ENCODE measurements around the gene PTP4A1. TPM values are rescaled to one million over a fixed set of nuclear protein-coding genes. Genes with fewer than 3 reads are reported as not detected.
"Not testable (repeated sequence)": the region's sequence is repeated elsewhere in the genome, so short reads cannot be mapped to it uniquely, and the experiment has no call there.

PTP4A1 gene
- total RNA-seq, 1 donor from 2014 or later: 71.9 TPM

- DNase-seq: no peak
- peaks cover 45% of the 10 kb centered on the region for H3K36me3 Mint-ChIP-seq (ENCODE audit: low read depth)
Observed at GRCh38 chr6:63581355-63582013, 9.2 kb downstream of the PTP4A1 start.

GRCh38 chr6:63582579-63583231 is 10.4 kb downstream of the PTP4A1 start:
- Mint-ChIP-seq H3K27ac (no peak overlapping the region), H3K36me3 (ENCODE audit: low read depth) (peaks cover 34% of the 10 kb centered on the region), H3K4me3 (no peak overlapping the region), H3K27me3 (peaks cover 1% of the 10 kb centered on the region), H3K9me3 (no peaks in the 10 kb centered on the region), H3K4me1 (peaks cover 3% of the 10 kb centered on the region)
- DNase-seq: no peak
- intact Hi-C loops (cut with micrococcal nuclease): no loop called here

More at GRCh38 chr6:63581355-63582013, 9.2 kb downstream of the PTP4A1 start:
- intact Hi-C loops (cut with micrococcal nuclease): no loop called here
- Mint-ChIP-seq H3K9me3 (no peaks in the 10 kb centered on the region), H3K27me3 (peaks cover 1% of the 10 kb centered on the region), H3K27ac (no peak overlapping the region), H3K4me3 (no peak overlapping the region), H3K4me1 (peaks cover 6% of the 10 kb centered on the region)

DNA sequence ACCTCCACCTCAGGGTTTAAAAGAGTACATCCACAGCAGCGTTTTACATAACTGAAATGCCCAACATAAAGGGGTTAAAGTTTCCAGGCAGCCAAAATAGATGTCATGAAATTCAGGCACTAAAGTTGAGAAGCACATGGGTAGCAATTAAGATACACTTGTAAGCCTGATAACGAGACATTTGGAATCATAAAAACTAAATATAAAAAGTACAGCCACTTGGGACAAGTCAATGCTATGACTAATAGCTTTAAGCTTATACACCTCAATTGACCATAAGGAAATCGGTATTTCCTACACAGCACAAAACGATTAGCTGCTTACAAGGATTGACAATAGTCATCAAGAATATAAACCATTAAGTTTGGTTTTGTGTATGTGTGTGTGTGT is 11.8 kb downstream of the PTP4A1 start:
- Mint-ChIP-seq H3K9me3 (no peaks in the 10 kb centered on the region), H3K36me3 (ENCODE audit: low read depth) (peaks cover 31% of the 10 kb centered on the region), H3K27me3 (peaks cover 1% of the 10 kb centered on the region), H3K4me1 (peaks cover 3% of the 10 kb centered on the region), H3K27ac (no peak overlapping the region), H3K4me3 (no peak overlapping the region)
- intact Hi-C loops (cut with micrococcal nuclease): no loop called here
- DNase-seq: no peak

DNA sequence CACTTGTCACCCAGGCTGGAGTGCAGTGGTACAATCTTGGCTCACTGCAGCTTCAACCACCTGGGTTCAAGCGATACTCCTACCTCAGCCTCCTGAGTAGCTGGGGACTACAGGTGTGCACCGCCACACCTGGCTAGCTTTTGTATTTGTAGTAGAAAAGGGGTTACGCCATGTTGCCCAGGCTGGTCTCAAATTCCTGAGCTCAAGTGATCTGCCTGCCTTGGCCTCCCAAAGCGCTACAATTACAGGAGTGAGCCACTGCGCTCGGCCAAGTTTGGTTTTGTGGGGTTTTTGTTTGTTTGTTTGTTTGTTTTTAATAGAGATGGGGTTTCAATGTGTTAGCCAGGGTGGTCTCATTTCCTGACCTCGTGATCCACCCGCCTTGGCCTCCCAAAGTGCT is 12.3 kb downstream of the PTP4A1 start:
- peaks cover 1% of the 10 kb centered on the region for H3K27me3 Mint-ChIP-seq
- no peak overlapping the region for H3K27ac Mint-ChIP-seq
- H3K4me1 Mint-ChIP-seq: peaks cover 3% of the 10 kb centered on the region
- H3K36me3 Mint-ChIP-seq (ENCODE audit: low read depth): peaks cover 30% of the 10 kb centered on the region
- H3K9me3 Mint-ChIP-seq: no peaks in the 10 kb centered on the region
- DNase-seq: no peak
- intact Hi-C loops (cut with micrococcal nuclease): no loop called here
- no peak overlapping the region for H3K4me3 Mint-ChIP-seq

DNA sequence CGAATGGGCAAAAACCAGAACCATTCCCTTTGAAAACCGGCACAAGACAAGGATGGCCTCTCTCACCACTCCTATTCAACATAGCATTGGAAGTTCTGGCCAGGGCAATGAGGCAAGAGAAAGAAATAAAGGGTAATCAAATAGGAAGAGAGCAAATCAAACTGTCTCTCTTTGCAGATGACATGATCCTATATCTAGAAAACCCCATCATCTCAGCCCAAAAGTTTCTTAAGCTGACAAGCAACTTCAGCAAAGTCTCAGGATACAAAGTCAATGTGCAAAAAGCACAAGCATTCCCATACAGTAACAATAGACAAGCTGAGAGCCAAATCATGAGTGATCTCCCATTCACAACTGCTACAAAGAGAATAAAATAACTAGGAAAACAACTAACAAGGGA is 13.4 kb downstream of the PTP4A1 start:
- H3K4me3 Mint-ChIP-seq; H3K4me1 Mint-ChIP-seq; H3K9me3 Mint-ChIP-seq; intact Hi-C loops (cut with micrococcal nuclease); DNase-seq; H3K27ac Mint-ChIP-seq; H3K27me3 Mint-ChIP-seq: not testable (repeated sequence)
- H3K36me3 Mint-ChIP-seq (ENCODE audit: low read depth): peaks cover 19% of the 10 kb centered on the region

DNA sequence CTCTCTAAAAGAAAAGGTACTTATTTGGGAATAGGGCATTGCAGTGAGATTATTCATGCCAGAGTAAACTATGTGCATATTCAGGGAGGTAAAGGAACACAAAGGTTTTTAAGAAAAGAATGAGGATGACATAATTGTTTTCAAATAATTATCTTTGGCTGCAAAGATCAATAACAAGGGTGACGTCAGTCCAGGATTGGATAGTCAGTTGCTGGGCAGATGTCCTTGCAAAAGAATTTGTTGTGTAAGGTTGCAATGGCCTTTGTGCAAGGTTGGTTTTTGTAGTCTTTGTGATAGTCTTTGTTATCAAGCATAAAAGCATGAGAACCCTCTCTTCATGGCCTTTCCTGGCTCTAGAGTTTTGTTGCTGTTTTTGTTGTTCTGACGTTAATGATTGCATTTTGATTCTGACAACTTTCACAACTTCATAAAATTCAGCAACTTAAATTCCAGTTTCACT is 17.7 kb downstream of the PTP4A1 start:
- no peak for DNase-seq
- peaks cover 1% of the 10 kb centered on the region for H3K27me3 Mint-ChIP-seq
- no peaks in the 10 kb centered on the region for H3K9me3 Mint-ChIP-seq
- no peak overlapping the region for H3K27ac Mint-ChIP-seq
- intact Hi-C loops (cut with micrococcal nuclease): no loop called here
- H3K4me1 Mint-ChIP-seq: peaks cover 3% of the 10 kb centered on the region
- H3K4me3 Mint-ChIP-seq: no peak overlapping the region
- H3K36me3 Mint-ChIP-seq (ENCODE audit: low read depth): no peaks in the 10 kb centered on the region

GRCh38 chr6:63592886-63593285 is 20.6 kb downstream of the PTP4A1 start:
- DNase-seq: no peak
- Mint-ChIP-seq H3K4me1 (peaks cover 3% of the 10 kb centered on the region), H3K4me3 (no peak overlapping the region), H3K27ac (no peak overlapping the region), H3K9me3 (no peaks in the 10 kb centered on the region), H3K27me3 (peaks cover 5% of the 10 kb centered on the region), H3K36me3 (ENCODE audit: low read depth) (no peaks in the 10 kb centered on the region)
- intact Hi-C loops (cut with micrococcal nuclease): no loop called here

- Mint-ChIP-seq H3K27me3 (peaks cover 5% of the 10 kb centered on the region), H3K4me3 (peak overlapping the region; percentile 90), H3K27ac (no peak overlapping the region), H3K4me1 (peaks cover 16% of the 10 kb centered on the region), H3K9me3 (no peaks in the 10 kb centered on the region), H3K36me3 (ENCODE audit: low read depth) (no peaks in the 10 kb centered on the region)
- intact Hi-C loops (cut with micrococcal nuclease): loop anchor here (1.0 to 5.0 kb wide), 5 partner anchors 25 to 245 kb away; partner anchors contain the start of genes LOC128125822, PHF3 and PTP4A1
- DNase-seq: no peak
Observed at GRCh38 chr6:63597141-63598048, 25.1 kb downstream of the PTP4A1 start.

DNA sequence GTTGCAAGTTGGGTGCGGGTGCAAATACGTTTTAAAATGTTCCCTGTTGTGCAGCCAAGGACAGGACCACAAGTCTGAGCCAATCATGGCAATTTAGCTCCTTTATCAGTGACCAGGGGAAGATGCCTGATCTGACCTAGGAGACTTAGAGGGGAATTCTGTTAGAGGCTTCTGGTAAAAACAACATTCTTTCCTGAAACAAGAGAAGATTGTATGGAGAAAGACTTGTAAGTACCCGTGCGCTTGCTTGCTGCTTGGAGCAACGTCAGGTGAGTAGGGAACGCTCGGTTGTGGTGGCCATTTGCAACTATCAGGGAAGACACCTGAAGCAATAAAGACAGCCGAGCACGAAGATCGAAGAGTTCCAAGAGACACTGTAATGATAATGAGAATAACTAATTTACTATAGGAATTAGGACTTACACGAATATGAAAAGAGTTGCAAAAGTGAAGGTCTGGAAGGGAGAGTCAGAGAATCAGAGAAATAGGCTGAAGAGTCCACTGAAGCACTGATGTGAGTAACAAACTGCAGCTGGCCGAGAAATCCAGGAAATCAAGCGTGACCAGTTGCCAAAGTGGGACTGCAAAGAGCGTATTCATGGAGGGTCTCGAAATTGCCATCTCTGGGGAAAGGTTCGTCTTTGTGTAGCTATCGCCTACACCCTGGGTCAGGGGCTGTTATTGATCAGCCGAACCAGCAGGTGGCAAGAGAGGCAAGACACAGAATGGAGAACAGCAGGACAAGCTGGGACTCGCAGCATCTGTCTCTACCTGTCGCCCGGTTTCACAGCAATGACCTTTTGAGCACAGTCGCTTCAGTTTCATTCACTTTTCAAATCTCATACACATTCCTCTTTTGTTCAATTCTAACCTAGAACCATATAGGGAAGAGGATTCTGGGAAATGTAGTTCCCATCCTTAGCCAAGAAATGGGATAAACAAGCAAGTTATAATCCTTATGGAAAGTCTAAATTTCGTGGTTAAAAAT is 26.1 kb downstream of the PTP4A1 start:
- no peaks in the 10 kb centered on the region for H3K36me3 Mint-ChIP-seq (ENCODE audit: low read depth)
- DNase-seq: peak; percentile 92

GRCh38 chr6:63599243-63599642 is 27.0 kb downstream of the PTP4A1 start:
- Mint-ChIP-seq H3K36me3 (ENCODE audit: low read depth) (no peaks in the 10 kb centered on the region), H3K4me3 (no peak overlapping the region), H3K27ac (no peak overlapping the region), H3K4me1 (peaks cover 16% of the 10 kb centered on the region), H3K9me3 (no peaks in the 10 kb centered on the region), H3K27me3 (peaks cover 5% of the 10 kb centered on the region)
- intact Hi-C loops (cut with micrococcal nuclease): loop anchor here (2.0 to 5.0 kb wide), 2 partner anchors 88 to 246 kb away; no protein-coding TSS in a partner anchor
- DNase-seq: no peak

More for the DNA sequence above, 26.1 kb downstream of the PTP4A1 start:
- Mint-ChIP-seq H3K27ac (no peak overlapping the region), H3K4me3 (peak overlapping the region; percentile 90), H3K27me3 (peaks cover 5% of the 10 kb centered on the region), H3K9me3 (no peaks in the 10 kb centered on the region), H3K4me1 (peaks cover 16% of the 10 kb centered on the region)
- intact Hi-C loops (cut with micrococcal nuclease): loop anchor here (1.0 to 5.0 kb wide), 5 partner anchors 26 to 246 kb away; partner anchors contain the start of genes LOC128125822, PHF3 and PTP4A1

DNA sequence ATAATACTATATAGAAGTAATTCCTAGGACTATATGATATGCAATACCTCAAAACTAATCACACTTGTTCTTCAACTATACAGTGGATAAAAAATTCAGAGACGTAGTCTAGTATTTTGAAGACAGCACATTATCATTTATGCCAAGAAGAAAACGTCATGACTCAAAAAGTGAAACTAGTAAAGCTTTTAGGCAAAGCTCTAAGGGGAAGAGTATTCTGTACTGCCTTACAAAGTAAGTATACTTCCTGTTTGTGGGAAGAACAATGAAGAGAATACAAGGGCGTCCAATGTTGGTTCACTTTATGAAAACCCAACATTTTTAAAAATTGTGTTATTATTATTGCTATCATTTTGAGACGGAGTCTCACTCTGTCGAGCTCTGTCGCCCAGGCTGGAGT is 27.9 kb downstream of the PTP4A1 start:
- H3K4me3 Mint-ChIP-seq: no peak overlapping the region
- H3K9me3 Mint-ChIP-seq: no peaks in the 10 kb centered on the region
- DNase-seq: no peak
- H3K36me3 Mint-ChIP-seq (ENCODE audit: low read depth): no peaks in the 10 kb centered on the region
- intact Hi-C loops (cut with micrococcal nuclease): no loop called here
- H3K27ac Mint-ChIP-seq: no peak overlapping the region
- peaks cover 6% of the 10 kb centered on the region for H3K27me3 Mint-ChIP-seq
- H3K4me1 Mint-ChIP-seq: peaks cover 16% of the 10 kb centered on the region

- Mint-ChIP-seq H3K27ac (no peak overlapping the region), H3K9me3 (no peaks in the 10 kb centered on the region), H3K4me1 (no peaks in the 10 kb centered on the region), H3K36me3 (ENCODE audit: low read depth) (no peaks in the 10 kb centered on the region), H3K27me3 (peaks cover 13% of the 10 kb centered on the region), H3K4me3 (no peak overlapping the region)
- intact Hi-C loops (cut with micrococcal nuclease): no loop called here
- DNase-seq: no peak
Observed at GRCh38 chr6:63609231-63609630, 37.0 kb downstream of the PTP4A1 start.

DNA sequence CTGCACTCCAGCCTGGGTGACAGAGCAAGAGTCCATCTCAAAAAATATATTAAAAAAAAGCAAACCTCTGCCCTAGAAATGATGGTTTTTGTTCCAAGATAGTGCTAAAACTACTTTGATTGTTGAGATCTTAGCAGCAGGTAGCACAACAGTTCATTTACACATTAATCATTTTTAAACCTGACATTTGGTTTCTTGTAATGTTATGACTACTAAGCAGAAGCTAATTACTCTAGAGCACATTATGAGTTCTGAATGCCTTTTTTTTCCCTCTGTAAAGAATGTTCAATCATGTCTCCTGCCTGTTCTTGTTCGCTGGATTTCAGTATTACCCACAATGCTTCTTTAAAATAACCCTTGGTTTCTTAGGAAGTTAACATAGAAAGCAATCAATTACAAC is 38.7 kb downstream of the PTP4A1 start:
- Mint-ChIP-seq H3K4me1 (no peaks in the 10 kb centered on the region), H3K4me3 (no peak overlapping the region), H3K27me3 (peaks cover 11% of the 10 kb centered on the region), H3K36me3 (ENCODE audit: low read depth) (no peaks in the 10 kb centered on the region), H3K9me3 (no peaks in the 10 kb centered on the region), H3K27ac (no peak overlapping the region)
- no peak for DNase-seq
- intact Hi-C loops (cut with micrococcal nuclease): no loop called here
